Natural killer cell (primary cell): ENCODE measurements around the gene ACSL6. TPM values are rescaled to one million over a fixed set of nuclear protein-coding genes. Genes with fewer than 3 reads are reported as not detected.

Source experiments
- ATAC-seq, 3 donors: fragments of 150-1000 bp in 2 of 3; fragments of 200-7000 bp in 1 of 3; cut with Tn5 transposase; 1 replicate in 1 of 3; 2 replicates in 2 of 3; pipeline ENCODE4 v1.10.0; 2021; ENCODE audit warnings: mild to moderate bottlenecking in 2 of 3, moderate library complexity in 2 of 3
- DNase-seq, 2 donors: peaks; one replicate each; pipeline versions ENCODE4 v3.0.0 to v3.0.0-alpha.2; 2013 to 2021; ENCODE audit warnings: mixed read lengths in 1 of 2
- H3K27ac ChIP-seq: one replicate; pipeline ENCODE4 v1.5.1; 2013; ENCODE audit warnings: mild to moderate bottlenecking, low read length
- H3K27me3 ChIP-seq: one replicate; pipeline ENCODE4 v1.6.1; 2013; ENCODE audit warnings: low read length; ENCODE audit not compliant: control insufficient read depth, insufficient read depth
- H3K36me3 ChIP-seq: one replicate; pipeline ENCODE4 v1.6.1; 2013; ENCODE audit warnings: low read length; ENCODE audit not compliant: control insufficient read depth, insufficient read depth
- H3K4me1 ChIP-seq: one replicate; pipeline ENCODE4 v1.6.1; 2013; ENCODE audit warnings: low read length; ENCODE audit not compliant: control insufficient read depth, insufficient read depth
- H3K4me3 ChIP-seq: one replicate; pipeline ENCODE4 v1.5.1; 2013; ENCODE audit warnings: low read length
- H3K9me3 ChIP-seq: one replicate; pipeline ENCODE4 v1.6.1; 2013; ENCODE audit warnings: low read length; ENCODE audit not compliant: control insufficient read depth, insufficient read depth
- H3K27ac Mint-ChIP-seq, 2 donors: one replicate each; pipeline ENCODE4 v1.8.0; 2022; ENCODE audit warnings: mild to moderate bottlenecking in 2 of 2, mixed read lengths in 2 of 2, moderate library complexity in 1 of 2
- H3K27me3 Mint-ChIP-seq, 2 donors: one replicate each; pipeline ENCODE4 v1.8.0; 2022; ENCODE audit warnings: low read depth in 2 of 2, mixed read lengths in 2 of 2
- H3K36me3 Mint-ChIP-seq: one replicate; pipeline ENCODE4 v1.8.0; 2022; ENCODE audit warnings: mixed read lengths
- H3K4me1 Mint-ChIP-seq, 2 donors: one replicate each; pipeline ENCODE4 v1.8.0; 2022; ENCODE audit warnings: mixed read lengths in 2 of 2
- H3K4me3 Mint-ChIP-seq: one replicate; pipeline ENCODE4 v1.8.0; 2022; ENCODE audit warnings: mild to moderate bottlenecking, moderate library complexity, mixed read lengths
- H3K9me3 Mint-ChIP-seq, 2 donors: one replicate each; pipeline ENCODE4 v1.8.0; 2022; ENCODE audit warnings: mixed read lengths in 2 of 2
- CTCF ChIP-seq: fragments of 200-600 bp; IDR thresholded peaks from one replicate; pipeline ENCODE4 v1.8.0; 2022; ENCODE audit warnings: antibody characterized with exemption
- WGBS: methylation state at CpG from one replicate; pipeline ENCODE4 v1.1.7; 2013; ENCODE audit warnings: missing lambda C conversion rate; ENCODE audit not compliant: insufficient coverage; 5-methylcytosine and 5-hydroxymethylcytosine counted together
- intact Hi-C: fragments of 100-400 bp; cut with micrococcal nuclease; formaldehyde crosslinking; loops from one replicate; pipeline ENCODE4 v1.14.2; 2022
- total RNA-seq, 4 donors: library from RNA; stranded (reverse); fragments of 120-200 nt in 1 of 4; gene quantifications; one replicate each; pipeline versions ENCODE4 v1.2.3 to v1.2.4, GENCODE V29; 2013 to 2022

ACSL6 gene
- total RNA-seq, 3 donors from 2014 or later (not counting 1 experiment from before 2014, with no cell fraction given) = 2.1 to 2.2 (median 2.2) TPM

- intact Hi-C loops = no loop called here
- H3K4me3 Mint-ChIP-seq = no peak overlapping the region
- Histone ChIP-seq H3K36me3 (no peaks in the 10 kb centered on the region), H3K27ac (no peak overlapping the region), H3K4me3 (no peak overlapping the region), H3K27me3 (no peaks in the 10 kb centered on the region), H3K9me3 (no peaks in the 10 kb centered on the region), H3K4me1 (peaks cover 13% of the 10 kb centered on the region)
- H3K36me3 Mint-ChIP-seq = peaks cover 18% of the 10 kb centered on the region
- peaks cover 6 to 12% of the 10 kb centered on the region in 2 donors for H3K9me3 Mint-ChIP-seq
- peaks cover 5 to 21% of the 10 kb centered on the region in 2 donors for H3K4me1 Mint-ChIP-seq
- ATAC-seq (no peak), DNase-seq (no peak)
- H3K27me3 Mint-ChIP-seq = peaks cover 14 to 34% of the 10 kb centered on the region in 2 donors
- no peak overlapping the region for H3K27ac Mint-ChIP-seq
- no peak for TF ChIP-seq CTCF
Observed at GRCh38 chr5:132032196-132032595, 20.7 kb upstream of the ACSL6 start.

- Histone ChIP-seq H3K4me1 (peaks cover 29% of the 10 kb centered on the region), H3K27me3 (no peaks in the 10 kb centered on the region), H3K27ac (no peak overlapping the region), H3K4me3 (no peak overlapping the region), H3K9me3 (no peaks in the 10 kb centered on the region), H3K36me3 (no peaks in the 10 kb centered on the region)
- H3K36me3 Mint-ChIP-seq = peaks cover 18% of the 10 kb centered on the region
- H3K4me1 Mint-ChIP-seq = peaks cover 5 to 24% of the 10 kb centered on the region in 2 donors
- 93% methylated on average over 2 of the region's 2 CpGs for WGBS
- ATAC-seq = no peak
- no peak overlapping the region for H3K4me3 Mint-ChIP-seq
- H3K27me3 Mint-ChIP-seq = peaks cover 14 to 34% of the 10 kb centered on the region in 2 donors
- intact Hi-C loops = no loop called here
- no peak overlapping the region for H3K27ac Mint-ChIP-seq
- DNase-seq = no peak
- no peak for TF ChIP-seq CTCF
- peaks cover 6 to 12% of the 10 kb centered on the region in 2 donors for H3K9me3 Mint-ChIP-seq
Observed at GRCh38 chr5:132030610-132031009, 19.2 kb upstream of the ACSL6 start.

DNA sequence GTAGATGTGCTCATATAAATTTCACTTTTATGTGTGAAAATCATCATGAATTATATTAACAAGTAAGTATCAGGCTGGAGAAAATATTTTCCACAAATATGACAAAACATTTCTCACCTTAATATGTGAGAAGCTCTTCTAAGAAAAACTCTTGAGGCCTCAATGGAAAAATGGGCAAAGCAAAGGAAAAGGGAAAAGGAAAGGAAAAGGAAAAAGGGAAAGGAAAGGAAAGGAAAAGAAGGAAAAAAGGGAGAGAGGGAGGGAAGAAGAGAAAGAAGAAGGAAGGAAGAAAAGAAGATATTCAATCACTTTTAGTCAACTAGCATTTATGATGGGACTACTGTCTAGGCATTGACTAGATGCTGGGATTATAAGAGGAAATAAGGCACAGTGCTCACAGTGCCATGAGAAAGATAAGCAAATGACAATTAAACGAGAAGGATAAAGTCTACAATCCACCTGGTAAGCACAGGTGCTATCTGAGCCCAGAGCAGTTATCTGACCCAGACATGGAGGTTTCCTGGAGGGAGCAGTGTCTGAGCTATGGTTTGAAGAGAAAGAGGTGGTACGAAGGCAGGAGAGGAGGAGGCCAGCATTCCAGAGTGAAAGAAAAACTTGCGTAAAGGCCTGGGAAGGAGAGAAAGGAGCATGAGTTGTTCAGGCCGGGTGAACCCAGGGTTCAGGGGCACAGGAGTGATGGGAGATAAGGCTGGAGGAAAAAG is 18.3 kb upstream of the ACSL6 start:
- intact Hi-C loops = no loop called here
- H3K9me3 ChIP-seq = no peaks in the 10 kb centered on the region
- peaks cover 34% of the 10 kb centered on the region for H3K4me1 ChIP-seq
- no peaks in the 10 kb centered on the region for H3K27me3 ChIP-seq
- DNase-seq = no peak
- 96% methylated on average over 4 of the region's 4 CpGs for WGBS
- no peak overlapping the region for H3K27ac ChIP-seq
- no peak for TF ChIP-seq CTCF
- Mint-ChIP-seq H3K4me1 (peaks cover 5 to 24% of the 10 kb centered on the region in 2 donors), H3K27me3 (peaks cover 14 to 34% of the 10 kb centered on the region in 2 donors), H3K4me3 (no peak overlapping the region), H3K27ac (no peak overlapping the region), H3K9me3 (peaks cover 6 to 12% of the 10 kb centered on the region in 2 donors), H3K36me3 (peaks cover 18% of the 10 kb centered on the region)
- H3K4me3 ChIP-seq = no peak overlapping the region
- H3K36me3 ChIP-seq = no peaks in the 10 kb centered on the region
- ATAC-seq = no peak

- peaks cover 5 to 24% of the 10 kb centered on the region in 2 donors for H3K4me1 Mint-ChIP-seq
- no peak for TF ChIP-seq CTCF
- WGBS = 55% methylated on average over 2 of the region's 2 CpGs
- H3K36me3 ChIP-seq = no peaks in the 10 kb centered on the region
- H3K4me1 ChIP-seq = peaks cover 34% of the 10 kb centered on the region
- ATAC-seq = peak; percentile 30 to 44 (median 43)
- peaks cover 9 to 17% of the 10 kb centered on the region in 2 donors for H3K27me3 Mint-ChIP-seq
- no peaks in the 10 kb centered on the region for H3K9me3 Mint-ChIP-seq
- H3K36me3 Mint-ChIP-seq = no peaks in the 10 kb centered on the region
- peak in 1 of 2 donors; percentile 23 for DNase-seq
- peak overlapping the region; percentile 74 for H3K27ac ChIP-seq
- no peak overlapping the region for H3K27ac Mint-ChIP-seq
- no peak overlapping the region for H3K4me3 ChIP-seq
- H3K27me3 ChIP-seq = no peaks in the 10 kb centered on the region
- H3K4me3 Mint-ChIP-seq = peak overlapping the region; percentile 32
- H3K9me3 ChIP-seq = no peaks in the 10 kb centered on the region
- intact Hi-C loops = loop anchor here (2.0 kb wide), 2 partner anchors 30 to 72 kb away; no protein-coding TSS in a partner anchor
Observed at GRCh38 chr5:132027027-132027426, 15.6 kb upstream of the ACSL6 start.
